WTC11 (cell line): ENCODE results near the gene LRP3. TPM values are rescaled to one million over a fixed set of nuclear protein-coding genes. Genes with fewer than 3 reads are reported as not detected.

Experiments
- ATAC-seq: fragments of 200-7000 bp; cut with Tn5 transposase; 2 replicates; pipeline ENCODE4 v1.10.0; 2021; ENCODE audit warnings: mild to moderate bottlenecking, moderate library complexity
- CTCF ChIA-PET: fragments of 300-600 bp; sonication (Branson Sonifier 250); formaldehyde crosslinking; loops from one replicate; lab custom pipeline; 2021; ENCODE audit warnings: antibody characterized with exemption; lab: Charles Lee
- POLR2A ChIA-PET: fragments of 350-600 bp; sonication (Branson Sonifier 250); formaldehyde crosslinking; loops from one replicate; lab custom pipeline; 2021; ENCODE audit warnings: antibody characterized with exemption; lab: Charles Lee
- DNase-seq: peaks from one replicate; pipeline ENCODE4 v3.0.0; 2021; ENCODE audit warnings: low spot score
- H3K27ac Mint-ChIP-seq: 2 replicates; pipeline ENCODE4 v1.8.0; 2021; ENCODE audit warnings: mixed read lengths
- H3K27me3 Mint-ChIP-seq: 2 replicates; pipeline ENCODE4 v1.8.0; 2021; ENCODE audit warnings: low read depth, mild to moderate bottlenecking, moderate library complexity, mixed read lengths
- H3K36me3 Mint-ChIP-seq: 2 replicates; pipeline ENCODE4 v1.8.0; 2021; ENCODE audit warnings: mixed read lengths
- H3K4me1 Mint-ChIP-seq: 2 replicates; pipeline ENCODE4 v1.8.0; 2022; ENCODE audit warnings: mixed read lengths
- H3K4me3 Mint-ChIP-seq: 2 replicates; pipeline ENCODE4 v1.8.0; 2021; ENCODE audit warnings: mild to moderate bottlenecking, moderate library complexity, mixed read lengths
- H3K9me3 Mint-ChIP-seq: 2 replicates; pipeline ENCODE4 v1.8.0; 2021; ENCODE audit warnings: mixed read lengths
- ATF1 ChIP-seq: sonication (generic); formaldehyde crosslinking; IDR thresholded peaks from 2 replicates; pipeline ENCODE4 v1.8.1; 2023; ENCODE audit warnings: mild to moderate bottlenecking, moderate library complexity, missing genetic modification reagents
- EMX1 ChIP-seq: fragments of 250-450 bp; sonication (Bioruptor Pico); IDR thresholded peaks from 2 replicates; pipeline ENCODE4 v1.8.0; 2021; ENCODE audit warnings: mild to moderate bottlenecking
- ERG ChIP-seq: fragments of 250-450 bp; sonication (Bioruptor Pico); IDR thresholded peaks from 2 replicates; pipeline ENCODE4 v1.8.0; 2021; ENCODE audit warnings: mild to moderate bottlenecking
- FOXK1 ChIP-seq: sonication (generic); formaldehyde crosslinking; IDR thresholded peaks from 2 replicates; pipeline ENCODE4 v1.8.0; 2022; ENCODE audit warnings: mild to moderate bottlenecking, moderate library complexity, missing genetic modification reagents
- GABPB1 ChIP-seq: sonication (generic); formaldehyde crosslinking; IDR thresholded peaks from 2 replicates; pipeline ENCODE4 v1.8.1; 2023; ENCODE audit warnings: mild to moderate bottlenecking, missing genetic modification reagents
- GRHL2 ChIP-seq: fragments of 250-450 bp; sonication (Bioruptor Pico); IDR thresholded peaks from 2 replicates; pipeline ENCODE4 v1.8.0; 2022; ENCODE audit warnings: mild to moderate bottlenecking, moderate library complexity; ENCODE audit not compliant: insufficient replicate concordance, severe bottlenecking
- JAZF1 ChIP-seq: fragments of 250-450 bp; sonication (Bioruptor Pico); IDR thresholded peaks from 2 replicates; pipeline ENCODE4 v1.9.0; 2021; ENCODE audit warnings: moderate library complexity, mild to moderate bottlenecking, inconsistent platforms
- JUN ChIP-seq: sonication (generic); formaldehyde crosslinking; IDR thresholded peaks from 2 replicates; pipeline ENCODE4 v1.8.0; 2023; ENCODE audit warnings: mild to moderate bottlenecking, missing genetic modification reagents
- NR2C2 ChIP-seq: sonication (generic); formaldehyde crosslinking; IDR thresholded peaks from 2 replicates; pipeline ENCODE4 v1.8.0; 2022; ENCODE audit warnings: mild to moderate bottlenecking, missing genetic modification reagents
- TP53 ChIP-seq: sonication (generic); formaldehyde crosslinking; IDR thresholded peaks from 2 replicates; pipeline ENCODE4 v1.8.1; 2023; ENCODE audit warnings: mild to moderate bottlenecking, missing genetic modification reagents
- ZNF232 ChIP-seq: sonication (generic); formaldehyde crosslinking; IDR thresholded peaks from 2 replicates; pipeline ENCODE4 v1.8.0; 2022; ENCODE audit warnings: mild to moderate bottlenecking, missing genetic modification reagents
- ZNF317 ChIP-seq: sonication (generic); formaldehyde crosslinking; IDR thresholded peaks from 2 replicates; pipeline ENCODE4 v1.8.1; 2023; ENCODE audit warnings: low read depth, mild to moderate bottlenecking, moderate library complexity, missing genetic modification reagents, borderline replicate concordance
- total RNA-seq: library from RNA; stranded (reverse); gene quantifications from 3 replicates; pipeline ENCODE4 v1.2.3, GENCODE V29; 2021
- TF ChIP-seq, protein P1 (sequence below): sonication (generic); formaldehyde crosslinking; IDR thresholded peaks from 2 replicates; pipeline ENCODE4 v1.8.0; 2022; ENCODE audit warnings: missing genetic modification reagents
- TF ChIP-seq, protein P2 (sequence below): fragments of 250-450 bp; sonication (Bioruptor Pico); IDR thresholded peaks from 2 replicates; pipeline ENCODE4 v1.9.0; 2021; ENCODE audit warnings: mild to moderate bottlenecking
- TF ChIP-seq, protein P3 (sequence below): fragments of 250-450 bp; sonication (Bioruptor Pico); IDR thresholded peaks from 2 replicates; pipeline ENCODE4 v1.9.0; 2021; ENCODE audit warnings: mild to moderate bottlenecking
- TF ChIP-seq, protein P4 (sequence below): sonication (generic); formaldehyde crosslinking; IDR thresholded peaks from 2 replicates; pipeline ENCODE4 v1.8.1; 2022; ENCODE audit warnings: mild to moderate bottlenecking, missing genetic modification reagents, moderate library complexity, borderline replicate concordance
- TF ChIP-seq, protein P5 (sequence below): sonication (generic); formaldehyde crosslinking; IDR thresholded peaks from 2 replicates; pipeline ENCODE4 v1.8.0; 2022; ENCODE audit warnings: mild to moderate bottlenecking, missing genetic modification reagents

The LRP3 gene
- total RNA-seq, 1 experiment from 2014 or later = 47.0 TPM

GRCh38 chr19:33256261-33256660 lies 62.1 kb downstream of the LRP3 start:
- Mint-ChIP-seq H3K4me3 (no peak overlapping the region), H3K36me3 (peaks cover 3% of the 10 kb centered on the region; the same call in 1 of the 2 replicates), H3K4me1 (0 out of 2 replicates have a peak, but pooled peaks cover 3% of the 10 kb centered on the region), H3K9me3 (peaks cover 10% of the 10 kb centered on the region; the same call in 1 of the 2 replicates), H3K27me3 (peaks cover 6% of the 10 kb centered on the region; the same call in 1 of the 2 replicates), H3K27ac (no peak overlapping the region)
- ChIA-PET POLR2A (interaction anchor here (0.5 to 0.7 kb wide), 2 partner anchors 122 to 141 kb away, joined by 3 to 4 read pairs; no protein-coding TSS in a partner anchor), CTCF (no interaction called here)
- ATAC-seq = no peak
- TF ChIP-seq, protein P1, sequence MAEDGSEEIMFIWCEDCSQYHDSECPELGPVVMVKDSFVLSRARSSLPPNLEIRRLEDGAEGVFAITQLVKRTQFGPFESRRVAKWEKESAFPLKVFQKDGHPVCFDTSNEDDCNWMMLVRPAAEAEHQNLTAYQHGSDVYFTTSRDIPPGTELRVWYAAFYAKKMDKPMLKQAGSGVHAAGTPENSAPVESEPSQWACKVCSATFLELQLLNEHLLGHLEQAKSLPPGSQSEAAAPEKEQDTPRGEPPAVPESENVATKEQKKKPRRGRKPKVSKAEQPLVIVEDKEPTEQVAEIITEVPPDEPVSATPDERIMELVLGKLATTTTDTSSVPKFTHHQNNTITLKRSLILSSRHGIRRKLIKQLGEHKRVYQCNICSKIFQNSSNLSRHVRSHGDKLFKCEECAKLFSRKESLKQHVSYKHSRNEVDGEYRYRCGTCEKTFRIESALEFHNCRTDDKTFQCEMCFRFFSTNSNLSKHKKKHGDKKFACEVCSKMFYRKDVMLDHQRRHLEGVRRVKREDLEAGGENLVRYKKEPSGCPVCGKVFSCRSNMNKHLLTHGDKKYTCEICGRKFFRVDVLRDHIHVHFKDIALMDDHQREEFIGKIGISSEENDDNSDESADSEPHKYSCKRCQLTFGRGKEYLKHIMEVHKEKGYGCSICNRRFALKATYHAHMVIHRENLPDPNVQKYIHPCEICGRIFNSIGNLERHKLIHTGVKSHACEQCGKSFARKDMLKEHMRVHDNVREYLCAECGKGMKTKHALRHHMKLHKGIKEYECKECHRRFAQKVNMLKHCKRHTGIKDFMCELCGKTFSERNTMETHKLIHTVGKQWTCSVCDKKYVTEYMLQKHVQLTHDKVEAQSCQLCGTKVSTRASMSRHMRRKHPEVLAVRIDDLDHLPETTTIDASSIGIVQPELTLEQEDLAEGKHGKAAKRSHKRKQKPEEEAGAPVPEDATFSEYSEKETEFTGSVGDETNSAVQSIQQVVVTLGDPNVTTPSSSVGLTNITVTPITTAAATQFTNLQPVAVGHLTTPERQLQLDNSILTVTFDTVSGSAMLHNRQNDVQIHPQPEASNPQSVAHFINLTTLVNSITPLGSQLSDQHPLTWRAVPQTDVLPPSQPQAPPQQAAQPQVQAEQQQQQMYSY = no peak
- TF ChIP-seq GABPB1 (CRISPR knock-in tag) = no peak
- TF ChIP-seq, protein P2, sequence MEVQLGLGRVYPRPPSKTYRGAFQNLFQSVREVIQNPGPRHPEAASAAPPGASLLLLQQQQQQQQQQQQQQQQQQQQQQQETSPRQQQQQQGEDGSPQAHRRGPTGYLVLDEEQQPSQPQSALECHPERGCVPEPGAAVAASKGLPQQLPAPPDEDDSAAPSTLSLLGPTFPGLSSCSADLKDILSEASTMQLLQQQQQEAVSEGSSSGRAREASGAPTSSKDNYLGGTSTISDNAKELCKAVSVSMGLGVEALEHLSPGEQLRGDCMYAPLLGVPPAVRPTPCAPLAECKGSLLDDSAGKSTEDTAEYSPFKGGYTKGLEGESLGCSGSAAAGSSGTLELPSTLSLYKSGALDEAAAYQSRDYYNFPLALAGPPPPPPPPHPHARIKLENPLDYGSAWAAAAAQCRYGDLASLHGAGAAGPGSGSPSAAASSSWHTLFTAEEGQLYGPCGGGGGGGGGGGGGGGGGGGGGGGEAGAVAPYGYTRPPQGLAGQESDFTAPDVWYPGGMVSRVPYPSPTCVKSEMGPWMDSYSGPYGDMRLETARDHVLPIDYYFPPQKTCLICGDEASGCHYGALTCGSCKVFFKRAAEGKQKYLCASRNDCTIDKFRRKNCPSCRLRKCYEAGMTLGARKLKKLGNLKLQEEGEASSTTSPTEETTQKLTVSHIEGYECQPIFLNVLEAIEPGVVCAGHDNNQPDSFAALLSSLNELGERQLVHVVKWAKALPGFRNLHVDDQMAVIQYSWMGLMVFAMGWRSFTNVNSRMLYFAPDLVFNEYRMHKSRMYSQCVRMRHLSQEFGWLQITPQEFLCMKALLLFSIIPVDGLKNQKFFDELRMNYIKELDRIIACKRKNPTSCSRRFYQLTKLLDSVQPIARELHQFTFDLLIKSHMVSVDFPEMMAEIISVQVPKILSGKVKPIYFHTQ (CRISPR knock-in tag) = no peak
- TF ChIP-seq, protein P3, sequence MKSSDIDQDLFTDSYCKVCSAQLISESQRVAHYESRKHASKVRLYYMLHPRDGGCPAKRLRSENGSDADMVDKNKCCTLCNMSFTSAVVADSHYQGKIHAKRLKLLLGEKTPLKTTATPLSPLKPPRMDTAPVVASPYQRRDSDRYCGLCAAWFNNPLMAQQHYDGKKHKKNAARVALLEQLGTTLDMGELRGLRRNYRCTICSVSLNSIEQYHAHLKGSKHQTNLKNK (CRISPR knock-in tag) = no peak
- TF ChIP-seq ERG = no peak
- TF ChIP-seq, protein P4, sequence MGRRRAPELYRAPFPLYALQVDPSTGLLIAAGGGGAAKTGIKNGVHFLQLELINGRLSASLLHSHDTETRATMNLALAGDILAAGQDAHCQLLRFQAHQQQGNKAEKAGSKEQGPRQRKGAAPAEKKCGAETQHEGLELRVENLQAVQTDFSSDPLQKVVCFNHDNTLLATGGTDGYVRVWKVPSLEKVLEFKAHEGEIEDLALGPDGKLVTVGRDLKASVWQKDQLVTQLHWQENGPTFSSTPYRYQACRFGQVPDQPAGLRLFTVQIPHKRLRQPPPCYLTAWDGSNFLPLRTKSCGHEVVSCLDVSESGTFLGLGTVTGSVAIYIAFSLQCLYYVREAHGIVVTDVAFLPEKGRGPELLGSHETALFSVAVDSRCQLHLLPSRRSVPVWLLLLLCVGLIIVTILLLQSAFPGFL = no peak
- TF ChIP-seq NR2C2 (CRISPR knock-in tag) = no peak
- no peak for TF ChIP-seq JAZF1 (CRISPR knock-in tag)
- no peak for TF ChIP-seq FOXK1 (CRISPR knock-in tag)
- TF ChIP-seq, protein P5, sequence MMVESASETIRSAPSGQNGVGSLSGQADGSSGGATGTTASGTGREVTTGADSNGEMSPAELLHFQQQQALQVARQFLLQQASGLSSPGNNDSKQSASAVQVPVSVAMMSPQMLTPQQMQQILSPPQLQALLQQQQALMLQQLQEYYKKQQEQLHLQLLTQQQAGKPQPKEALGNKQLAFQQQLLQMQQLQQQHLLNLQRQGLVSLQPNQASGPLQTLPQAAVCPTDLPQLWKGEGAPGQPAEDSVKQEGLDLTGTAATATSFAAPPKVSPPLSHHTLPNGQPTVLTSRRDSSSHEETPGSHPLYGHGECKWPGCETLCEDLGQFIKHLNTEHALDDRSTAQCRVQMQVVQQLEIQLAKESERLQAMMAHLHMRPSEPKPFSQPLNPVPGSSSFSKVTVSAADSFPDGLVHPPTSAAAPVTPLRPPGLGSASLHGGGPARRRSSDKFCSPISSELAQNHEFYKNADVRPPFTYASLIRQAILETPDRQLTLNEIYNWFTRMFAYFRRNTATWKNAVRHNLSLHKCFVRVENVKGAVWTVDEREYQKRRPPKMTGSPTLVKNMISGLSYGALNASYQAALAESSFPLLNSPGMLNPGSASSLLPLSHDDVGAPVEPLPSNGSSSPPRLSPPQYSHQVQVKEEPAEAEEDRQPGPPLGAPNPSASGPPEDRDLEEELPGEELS (CRISPR knock-in tag) = no peak
- TF ChIP-seq ZNF317 (CRISPR knock-in tag) = no peak
- no peak for TF ChIP-seq TP53 (CRISPR knock-in tag)
- TF ChIP-seq GRHL2 = no peak
- no peak for TF ChIP-seq JUN (CRISPR knock-in tag)
- TF ChIP-seq ATF1 = no peak
- no peak for TF ChIP-seq ZNF232 (CRISPR knock-in tag)
- no peak for TF ChIP-seq EMX1 (CRISPR knock-in tag)
- no peak for DNase-seq
